ENCODE results near the gene BCAS3. TPM values are rescaled to one million over a fixed set of nuclear protein-coding genes. Genes with fewer than 3 reads are reported as not detected.

BCAS3 gene
- total RNA-seq, 4 donors from 2014 or later: 21.7 to 42.2 (median 23.0) TPM

GRCh38 chr17:61362852-61363600 is 685.4 kb downstream of the BCAS3 start:
- peak; percentile 26 for TF ChIP-seq CTCF (IDR thresholded peaks at IDR 0.05; ENCODE audit: low read depth)

GRCh38 chr17:61363601-61364462 is 686.2 kb downstream of the BCAS3 start:
- no peak for TF ChIP-seq CTCF (IDR thresholded peaks at IDR 0.05; ENCODE audit: low read depth)

- no peak for TF ChIP-seq CTCF (IDR thresholded peaks at IDR 0.05; ENCODE audit: low read depth)
Measured at GRCh38 chr17:61364463-61364846, 686.8 kb downstream of the BCAS3 start.

- no peak for TF ChIP-seq CTCF (IDR thresholded peaks at IDR 0.05; ENCODE audit: low read depth)
Measured at GRCh38 chr17:61366076-61366714, 688.5 kb downstream of the BCAS3 start.

- TF ChIP-seq CTCF (IDR thresholded peaks at IDR 0.05; ENCODE audit: low read depth): peak; percentile 11
Measured at GRCh38 chr17:61366715-61367413, 689.2 kb downstream of the BCAS3 start.

GRCh38 chr17:61368049-61368831 is 690.6 kb downstream of the BCAS3 start:
- no peak for TF ChIP-seq CTCF (IDR thresholded peaks at IDR 0.05; ENCODE audit: low read depth)
